ENCODE measurements around the gene TSC2.
"Not testable (repeated sequence)": the region's sequence is repeated elsewhere in the genome, so short reads cannot be mapped to it uniquely, and the experiment has no call there.

Gene TSC2

DNA sequence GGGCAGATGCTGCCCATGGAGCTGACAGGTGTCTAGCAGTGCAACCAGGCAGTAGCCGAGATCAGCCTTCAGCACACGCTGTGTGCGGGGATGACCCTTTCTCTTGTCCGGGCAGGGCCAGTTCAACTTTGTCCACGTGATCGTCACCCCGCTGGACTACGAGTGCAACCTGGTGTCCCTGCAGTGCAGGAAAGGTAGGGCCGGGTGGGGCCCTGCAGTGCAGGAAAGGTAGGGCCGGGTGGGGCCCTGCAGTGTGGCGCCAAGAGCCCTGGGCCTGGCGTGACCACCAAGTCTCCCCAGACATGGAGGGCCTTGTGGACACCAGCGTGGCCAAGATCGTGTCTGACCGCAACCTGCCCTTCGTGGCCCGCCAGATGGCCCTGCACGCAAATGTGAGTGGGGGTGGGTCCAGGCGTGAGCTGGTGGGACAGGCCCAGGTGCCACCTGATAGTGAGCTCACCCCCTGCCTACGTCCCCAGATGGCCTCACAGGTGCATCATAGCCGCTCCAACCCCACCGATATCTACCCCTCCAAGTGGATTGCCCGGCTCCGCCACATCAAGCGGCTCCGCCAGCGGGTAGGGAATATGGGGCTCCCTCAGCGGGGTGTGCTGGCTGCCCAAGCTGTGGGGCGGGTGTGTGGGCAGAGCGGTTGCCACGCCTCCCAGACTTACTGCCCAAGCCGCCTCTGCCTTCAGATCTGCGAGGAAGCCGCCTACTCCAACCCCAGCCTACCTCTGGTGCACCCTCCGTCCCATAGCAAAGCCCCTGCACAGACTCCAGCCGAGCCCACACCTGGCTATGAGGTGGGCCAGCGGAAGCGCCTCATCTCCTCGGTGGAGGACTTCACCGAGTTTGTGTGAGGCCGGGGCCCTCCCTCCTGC, 40.2 kb downstream of the TSC2 start:
- DNase-seq, result no peak

DNA sequence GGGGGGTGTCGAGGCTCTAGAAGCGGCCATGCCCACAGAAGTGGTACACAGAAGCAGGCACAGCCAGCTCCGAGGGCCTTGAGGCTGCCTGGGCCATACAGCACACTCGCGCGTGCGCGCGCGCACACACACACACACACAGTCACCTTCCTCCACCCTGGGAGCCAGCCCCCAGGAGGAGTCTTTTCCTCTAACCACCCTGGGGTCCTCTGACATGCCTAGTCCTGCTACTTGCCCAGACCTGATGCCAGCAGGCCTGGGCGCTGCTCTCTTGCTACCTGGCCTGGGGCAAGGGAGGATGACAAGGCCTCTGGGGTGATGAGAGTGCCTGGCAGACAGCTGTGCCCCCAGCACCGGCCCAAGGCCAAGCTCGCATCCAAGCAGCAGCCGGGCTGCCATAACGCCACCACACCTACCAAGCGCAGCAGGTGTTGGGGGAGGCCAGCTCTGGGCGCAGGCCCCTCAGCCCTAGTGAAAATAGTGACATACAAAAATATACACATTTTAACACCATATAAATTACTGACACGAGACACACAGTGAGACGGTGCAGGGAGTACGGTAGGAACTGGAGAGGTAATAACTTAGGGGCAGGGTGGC, 41.1 kb downstream of the TSC2 start:
- DNase-seq, result no peak

DNA sequence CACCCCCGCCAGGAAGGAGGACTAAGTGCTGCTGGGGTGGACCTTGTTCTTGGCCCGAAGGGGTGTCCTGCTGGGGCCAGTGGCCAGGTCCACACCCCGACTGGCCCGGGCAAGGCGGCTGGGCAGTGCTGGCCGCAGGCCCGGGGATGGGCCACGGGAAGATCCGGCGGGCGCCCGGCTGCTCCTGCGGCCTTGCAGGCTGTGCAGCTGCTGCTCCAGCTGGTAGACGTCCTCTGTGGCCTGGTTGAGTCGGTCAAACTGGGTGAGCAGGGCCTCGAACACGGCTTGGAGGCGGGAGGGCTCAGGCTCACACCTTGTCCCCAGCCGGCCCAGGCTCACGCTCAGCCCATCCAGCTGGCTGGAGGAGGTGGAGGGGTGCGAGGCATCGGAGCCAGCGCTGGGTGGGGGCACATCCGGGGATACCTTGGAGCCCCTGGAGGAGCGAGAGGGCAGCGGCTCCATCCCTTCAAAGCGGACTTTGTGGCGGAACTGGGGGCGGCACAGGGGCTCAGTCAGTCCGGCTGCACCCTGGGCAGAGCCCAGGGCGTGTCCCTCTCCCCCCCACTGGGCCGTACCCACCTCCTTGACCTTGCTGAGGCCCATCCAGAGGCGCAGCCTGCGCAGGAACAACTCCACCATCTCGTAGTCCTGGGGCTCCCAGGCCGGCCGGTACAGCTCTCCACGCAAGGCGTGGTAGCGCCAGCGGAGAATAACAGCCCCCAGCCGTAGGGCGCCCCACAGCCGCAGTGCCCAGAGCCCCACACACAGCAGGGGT, 42.1 kb downstream of the TSC2 start:
- no peak for DNase-seq

DNA sequence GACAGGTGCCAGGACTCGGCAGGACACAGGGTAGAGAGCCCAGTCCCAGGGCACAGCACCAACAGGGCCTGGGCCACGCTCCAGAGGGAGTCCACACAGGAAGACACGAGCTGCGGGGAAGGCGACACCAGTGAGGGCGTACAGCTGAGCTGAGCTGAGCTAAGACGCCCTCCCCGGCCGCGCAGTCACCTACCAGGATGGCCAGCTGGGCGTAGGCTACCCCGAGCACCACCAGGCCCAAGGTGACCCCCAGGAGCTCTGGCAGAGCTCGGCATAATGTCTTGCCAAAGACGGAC, 42.6 kb downstream of the TSC2 start:
- DNase-seq, result no peak

DNA sequence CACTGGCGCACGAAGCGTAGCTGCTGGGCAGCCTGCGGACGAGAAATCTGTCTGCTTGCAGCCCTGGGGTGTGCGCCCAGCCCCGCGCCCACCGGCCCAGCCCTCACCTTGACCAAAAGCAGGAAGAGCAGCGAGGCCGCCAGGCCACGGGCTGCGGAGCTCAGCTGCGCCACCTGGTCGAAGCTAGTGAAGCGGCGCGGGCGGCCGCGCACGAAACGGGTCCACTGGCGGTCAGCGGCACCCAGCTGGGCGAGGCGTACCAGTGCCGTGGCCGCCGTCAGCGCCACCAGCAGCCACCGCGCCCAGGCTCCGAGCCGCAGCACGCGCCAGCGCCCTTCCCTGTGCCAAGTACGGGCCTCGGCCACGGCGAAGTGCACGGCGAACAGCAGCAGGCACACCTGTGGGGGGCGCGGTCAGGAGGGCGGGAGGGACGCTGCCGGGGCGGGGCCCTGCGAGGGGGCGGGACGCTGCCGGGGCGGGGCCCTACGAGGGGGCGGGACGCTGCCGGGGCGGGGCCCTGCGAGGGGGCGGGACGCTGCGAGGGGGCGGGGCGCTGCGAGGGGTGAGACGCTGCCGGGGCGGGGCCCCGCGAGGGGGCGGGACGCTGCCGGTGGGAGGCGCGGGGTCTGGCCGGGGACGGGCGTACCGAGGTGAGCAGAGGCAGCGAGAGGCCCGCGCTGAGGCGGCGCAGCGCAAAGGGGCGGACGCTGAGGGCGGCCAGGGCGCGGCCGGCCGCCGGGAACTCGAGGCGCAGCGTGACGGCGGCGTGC, 43.2 kb downstream of the TSC2 start:
- DNase-seq, result no peak

DNA sequence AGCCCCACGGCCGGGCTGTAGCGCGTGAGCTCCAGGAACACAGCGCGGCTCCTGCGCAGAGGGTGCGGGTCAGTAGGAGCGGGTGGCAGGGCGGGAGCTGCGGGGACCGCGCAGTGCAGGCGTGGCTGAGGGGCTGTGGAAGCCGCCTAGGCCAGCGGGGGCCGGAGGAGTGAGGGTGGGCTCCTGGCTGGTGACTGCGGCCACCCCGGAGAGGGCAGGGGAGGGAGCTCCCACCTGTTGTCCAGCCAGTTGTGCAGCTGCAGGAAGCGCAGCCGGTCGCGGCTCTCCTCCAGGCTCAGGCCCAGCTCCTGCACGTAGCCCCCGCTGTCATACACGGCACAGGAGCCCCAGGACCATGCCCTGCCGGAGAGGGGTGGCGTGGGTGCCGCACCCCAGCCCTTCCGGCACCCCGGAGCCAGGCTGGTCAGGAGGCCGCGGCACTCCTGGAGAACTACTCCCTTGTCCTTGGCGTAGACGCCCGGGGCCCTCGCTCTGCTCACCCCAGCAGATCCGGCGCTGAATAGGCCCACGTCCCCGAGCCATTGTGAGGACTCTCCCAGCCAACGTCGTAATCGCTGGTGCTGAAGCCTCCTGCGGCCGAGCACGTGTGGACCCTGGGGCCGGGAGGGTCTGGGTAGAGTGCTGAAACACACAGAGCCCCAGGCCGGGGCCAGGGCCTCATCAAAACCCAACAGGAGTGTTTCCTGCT, 43.9 kb downstream of the TSC2 start:
- DNase-seq, result no peak

DNA sequence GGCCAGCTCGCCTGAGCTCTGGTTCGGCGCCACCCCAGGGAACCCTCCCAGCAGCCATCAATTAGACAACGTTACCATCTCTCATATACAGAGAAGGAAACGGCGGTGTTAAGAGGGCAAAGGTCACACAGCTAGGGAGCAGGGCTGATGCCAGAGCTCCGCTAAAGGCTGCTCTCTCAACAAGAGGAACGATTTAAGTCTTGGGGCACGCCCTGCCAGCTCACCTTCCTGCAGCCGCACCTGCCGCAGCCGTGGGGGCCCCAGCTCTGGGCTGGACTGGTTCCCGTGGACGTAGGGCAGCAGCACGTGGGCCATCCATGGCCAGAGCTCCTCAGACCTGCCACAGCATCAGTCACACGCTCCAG, 44.5 kb downstream of the TSC2 start:
- DNase-seq, result no peak

DNA sequence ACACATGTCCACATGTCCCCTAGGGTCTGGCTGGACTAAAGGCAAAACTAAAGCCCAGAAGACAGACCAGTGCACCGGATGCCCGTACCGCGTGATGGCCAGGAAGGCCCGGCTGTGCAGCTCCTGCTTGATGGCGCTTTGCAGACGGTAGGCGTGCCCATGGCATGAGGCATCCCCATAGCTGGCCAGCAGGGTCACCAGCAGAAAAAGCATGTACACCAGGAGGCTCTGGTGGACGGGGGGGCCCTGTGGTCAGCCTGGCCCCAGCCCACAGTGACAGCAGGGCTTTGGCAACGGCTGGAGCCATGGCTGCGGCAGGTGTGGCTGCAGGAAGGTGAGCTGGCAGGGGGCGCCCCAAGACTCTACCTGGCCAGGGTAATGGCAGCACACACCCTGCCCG, 45.1 kb downstream of the TSC2 start:
- no peak for DNase-seq

DNA sequence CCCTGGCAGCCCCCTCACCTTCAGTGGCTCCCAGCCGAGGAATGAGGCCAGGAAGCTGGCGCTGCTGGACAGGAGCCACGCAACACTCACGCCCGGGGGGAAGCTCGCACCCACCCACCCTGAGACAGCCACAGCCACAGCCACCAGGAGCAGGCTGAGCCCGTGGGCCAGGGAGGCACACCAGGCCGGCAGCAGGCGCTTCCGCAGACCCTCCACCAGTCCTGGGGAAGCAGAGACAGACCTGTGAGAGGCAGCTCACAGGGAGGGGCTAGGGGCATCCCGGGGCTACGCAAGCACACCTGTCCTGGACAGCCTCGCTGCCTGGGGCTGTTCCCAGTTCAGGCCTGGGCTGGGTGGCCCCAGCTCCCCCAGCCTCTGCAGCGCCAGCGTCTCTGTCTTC, 46.0 kb downstream of the TSC2 start:
- no peak for DNase-seq

DNA sequence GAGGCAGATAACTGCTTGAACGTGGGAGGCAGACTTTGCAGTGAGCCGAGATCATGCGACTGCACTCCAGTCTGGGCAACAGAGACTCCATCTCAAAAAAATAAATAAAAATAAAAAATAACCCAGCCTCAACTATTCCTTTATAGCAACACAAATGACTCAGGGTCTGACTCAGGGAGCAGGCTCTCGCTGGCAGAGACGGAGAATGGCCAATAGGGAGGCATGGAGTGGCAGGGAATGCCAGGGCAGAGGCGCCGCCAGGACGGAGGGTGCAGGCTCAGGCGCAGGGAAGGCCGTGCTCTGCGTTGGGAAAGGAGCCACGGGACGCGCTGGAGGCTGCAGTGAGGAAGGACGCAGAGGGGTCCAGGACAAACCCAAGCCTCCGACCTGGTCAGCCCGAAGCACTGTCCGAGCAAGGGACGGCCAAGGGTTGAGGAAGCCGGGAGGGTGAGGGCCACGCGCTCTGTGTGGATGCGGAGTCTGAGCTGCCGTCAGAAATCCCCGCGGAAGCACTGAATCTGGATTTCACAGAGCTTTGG, 47.6 kb downstream of the TSC2 start:
- DNase-seq, result no peak

DNA sequence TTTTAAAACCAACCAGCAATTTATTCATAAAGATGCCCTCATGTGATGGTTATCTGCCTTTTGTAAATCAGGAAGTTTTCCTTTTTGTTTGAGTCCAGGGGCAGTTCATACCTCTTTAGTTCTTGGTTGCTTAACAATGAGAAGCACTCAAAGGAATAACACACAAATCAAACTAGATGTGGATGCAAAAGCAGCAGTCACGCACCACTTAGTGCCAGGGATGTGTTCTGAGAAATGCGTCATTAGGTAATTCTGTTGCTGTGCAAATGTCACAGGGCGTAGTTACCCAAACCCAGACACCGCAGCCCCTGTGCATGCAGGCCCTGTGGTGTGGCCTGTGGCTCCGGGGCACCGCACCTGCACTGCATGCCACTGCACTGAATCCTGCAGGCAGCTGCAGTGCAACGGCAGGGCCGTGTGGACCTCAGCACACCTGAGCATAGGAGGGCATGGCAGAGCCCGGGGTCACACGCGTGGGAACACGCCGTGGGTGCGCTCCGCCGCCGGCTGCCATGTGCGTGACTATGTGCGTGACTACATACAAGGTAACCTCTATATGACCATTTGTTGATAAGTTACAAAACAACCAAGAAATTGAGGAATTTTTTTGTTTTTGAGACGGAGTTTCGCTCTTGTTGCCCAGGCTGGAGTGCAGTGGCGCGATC, 48.3 kb downstream of the TSC2 start:
- DNase-seq, result no peak

DNA sequence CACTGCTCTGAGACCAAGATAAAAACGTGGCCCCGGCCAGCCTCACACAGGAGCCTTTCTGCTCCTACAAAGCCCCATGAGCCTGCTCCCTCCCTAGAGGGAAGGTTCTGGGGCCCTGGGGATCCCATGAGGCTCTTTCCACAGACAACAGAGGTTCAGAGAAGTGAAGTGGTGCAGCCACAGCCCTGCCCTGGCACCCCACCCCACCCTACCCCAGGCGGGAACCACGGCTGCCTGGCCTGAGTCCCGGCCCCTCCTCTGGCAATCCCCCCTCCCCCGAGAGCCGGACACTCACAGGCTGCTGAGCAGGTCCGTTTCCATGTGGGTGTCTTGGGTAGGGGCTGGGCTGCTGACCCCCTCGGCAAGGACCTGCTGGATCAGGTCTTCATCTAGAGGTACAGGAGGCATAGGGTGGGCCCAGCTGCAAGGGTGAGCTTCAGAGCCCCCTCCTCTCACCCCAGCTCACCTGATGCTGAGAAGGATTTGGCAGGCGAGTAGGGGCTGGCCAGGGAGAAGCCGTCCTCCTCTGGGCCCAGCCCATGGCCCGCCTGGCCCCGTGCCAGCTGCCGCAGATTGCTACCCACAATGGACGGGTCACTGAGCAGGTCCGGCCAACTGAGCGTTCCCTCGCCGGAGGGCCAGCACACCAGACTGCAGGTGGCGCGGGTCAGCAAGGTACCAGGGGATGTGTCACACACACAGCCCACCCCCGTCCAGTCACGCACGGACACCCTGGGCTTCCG, 49.2 kb downstream of the TSC2 start:
- no peak for DNase-seq

DNA sequence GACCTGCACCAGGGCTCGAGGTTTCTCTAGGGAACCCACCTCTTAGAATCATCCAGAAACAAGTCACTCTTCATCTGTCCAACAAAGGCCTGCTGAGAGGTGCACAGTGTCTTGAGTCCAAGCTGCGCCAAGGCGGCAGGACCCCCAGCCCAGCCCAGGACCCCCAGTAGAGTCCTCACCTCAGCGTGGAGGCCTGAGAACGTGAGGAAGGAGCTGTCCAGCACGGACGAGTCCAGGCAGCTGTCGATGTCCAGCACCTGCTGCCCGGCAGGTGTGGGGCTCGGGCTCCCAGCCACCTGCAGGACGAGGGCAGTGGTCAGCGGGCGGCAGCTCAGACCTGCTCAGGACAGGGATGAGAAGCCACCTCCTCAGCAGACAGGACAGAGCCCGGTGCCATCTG, 49.9 kb downstream of the TSC2 start:
- DNase-seq, result not testable (repeated sequence)

DNA sequence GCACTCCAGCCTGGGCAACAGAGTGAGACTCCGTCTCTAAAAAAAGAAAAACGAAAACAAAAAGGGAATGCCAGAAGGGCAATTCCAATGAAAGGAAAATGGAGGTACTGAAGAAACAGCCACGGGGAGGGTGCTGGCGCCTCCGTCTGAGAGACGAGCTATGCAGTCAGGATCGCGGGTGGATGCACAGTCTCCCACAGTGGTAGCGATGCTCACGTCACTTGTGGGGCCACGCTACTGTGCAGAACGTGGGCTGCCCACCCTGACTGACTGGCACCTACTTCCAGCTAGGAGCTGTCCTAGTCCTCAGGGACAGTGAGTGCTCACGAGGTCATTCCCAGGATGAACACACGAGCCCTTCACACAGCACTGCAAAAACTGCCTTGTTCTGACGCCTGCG, 53.8 kb downstream of the TSC2 start:
- not testable (repeated sequence) for DNase-seq

DNA sequence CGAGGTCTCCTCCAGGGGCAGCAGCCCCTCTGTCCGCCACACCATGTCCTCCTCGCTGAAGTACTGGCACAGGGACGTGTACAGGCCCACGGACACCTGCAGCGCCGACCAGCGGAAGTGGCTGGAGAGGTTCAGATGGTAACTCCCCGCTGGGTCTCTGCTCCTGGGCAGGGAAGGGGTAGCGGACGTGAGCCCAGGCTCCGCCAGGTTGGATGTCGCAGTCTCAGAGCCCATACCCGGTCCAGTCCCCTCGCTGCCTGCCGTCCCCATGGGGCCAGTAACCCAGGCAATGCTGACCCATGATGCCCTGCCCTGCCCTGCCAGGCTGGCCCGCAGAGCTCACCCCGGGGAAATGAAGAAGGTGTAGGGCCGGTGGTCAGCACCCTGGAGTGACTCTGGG, 54.7 kb downstream of the TSC2 start:
- no peak for DNase-seq

DNA sequence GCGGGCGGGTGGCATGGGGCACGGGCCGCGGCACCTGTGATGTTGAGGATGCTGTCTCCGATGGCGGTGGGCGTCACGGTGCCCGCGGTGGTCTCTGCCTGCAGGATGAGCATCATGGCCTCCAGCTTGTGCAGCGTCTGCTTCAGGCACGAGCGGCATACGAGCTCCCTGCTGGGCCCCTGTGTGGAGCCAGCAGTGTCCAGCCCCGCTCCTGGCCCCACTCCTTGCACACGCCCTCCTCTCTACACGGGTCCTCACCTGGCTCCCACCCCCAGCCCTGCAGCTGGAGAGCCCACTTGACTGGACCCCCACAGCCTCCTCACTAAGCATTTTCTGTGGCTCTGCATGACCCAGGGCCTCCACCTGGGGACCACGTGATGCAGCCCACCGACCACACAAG, 56.7 kb downstream of the TSC2 start:
- DNase-seq, result not testable (repeated sequence)

DNA sequence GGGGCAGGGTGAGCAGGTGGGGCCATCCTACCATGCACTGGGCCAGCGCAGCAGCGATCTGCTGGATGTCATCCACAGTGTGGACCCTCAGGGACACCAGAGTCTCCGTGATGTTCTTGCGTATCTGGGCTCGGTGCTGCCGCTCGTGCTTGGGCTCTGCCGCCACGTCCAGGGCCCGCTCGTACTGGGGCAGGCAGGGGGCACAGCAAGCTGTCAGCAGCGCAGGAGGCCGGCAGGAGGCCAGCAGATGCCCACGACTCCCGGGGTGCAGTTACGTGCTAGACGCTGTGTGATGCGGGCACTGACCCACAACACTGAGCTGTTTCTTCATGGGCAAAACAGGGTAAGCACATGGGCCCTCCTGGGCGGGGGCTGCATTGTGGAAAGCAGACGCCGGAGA, 57.5 kb downstream of the TSC2 start:
- not testable (repeated sequence) for DNase-seq

DNA sequence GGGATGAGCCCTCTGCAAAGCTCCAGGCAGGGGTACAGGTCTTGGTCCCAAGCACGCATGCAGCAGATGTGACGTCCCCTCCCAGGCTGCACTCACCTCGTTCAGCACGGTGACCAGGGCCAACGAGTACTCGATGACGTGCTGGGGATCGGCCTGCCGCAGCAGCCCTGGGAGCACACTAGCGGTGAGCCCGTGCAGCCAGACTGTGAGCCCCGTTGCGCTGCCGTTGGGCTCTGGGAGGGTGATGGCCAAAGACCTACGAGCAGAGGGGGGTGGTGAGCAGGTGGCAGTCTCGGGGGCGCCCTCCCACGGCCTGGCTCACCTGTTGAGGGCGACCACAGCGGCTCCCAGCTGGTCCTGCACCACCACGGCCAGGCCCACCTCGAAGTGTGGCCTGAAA, 58.0 kb downstream of the TSC2 start:
- DNase-seq, result not testable (repeated sequence)

DNA sequence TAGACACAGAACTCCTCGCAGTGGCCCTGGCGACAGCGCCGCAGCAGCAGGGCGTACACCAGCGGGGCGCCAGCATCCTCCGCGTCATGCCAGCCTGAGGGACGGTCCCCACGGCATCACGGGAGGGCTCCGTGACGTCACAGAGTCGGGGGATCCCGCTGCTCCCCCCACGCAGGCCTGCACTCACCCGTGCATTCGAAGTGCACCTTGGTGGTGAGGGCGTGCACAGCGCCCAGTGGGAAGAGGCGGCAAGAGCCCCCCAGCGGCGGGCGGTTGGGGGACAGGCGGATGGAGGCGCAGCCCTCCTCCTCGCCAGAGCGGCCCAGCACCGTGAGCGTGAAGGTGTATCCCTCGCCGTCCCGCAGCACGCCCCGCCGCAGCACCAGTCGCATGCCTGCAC, 58.4 kb downstream of the TSC2 start:
- DNase-seq, result not testable (repeated sequence)

DNA sequence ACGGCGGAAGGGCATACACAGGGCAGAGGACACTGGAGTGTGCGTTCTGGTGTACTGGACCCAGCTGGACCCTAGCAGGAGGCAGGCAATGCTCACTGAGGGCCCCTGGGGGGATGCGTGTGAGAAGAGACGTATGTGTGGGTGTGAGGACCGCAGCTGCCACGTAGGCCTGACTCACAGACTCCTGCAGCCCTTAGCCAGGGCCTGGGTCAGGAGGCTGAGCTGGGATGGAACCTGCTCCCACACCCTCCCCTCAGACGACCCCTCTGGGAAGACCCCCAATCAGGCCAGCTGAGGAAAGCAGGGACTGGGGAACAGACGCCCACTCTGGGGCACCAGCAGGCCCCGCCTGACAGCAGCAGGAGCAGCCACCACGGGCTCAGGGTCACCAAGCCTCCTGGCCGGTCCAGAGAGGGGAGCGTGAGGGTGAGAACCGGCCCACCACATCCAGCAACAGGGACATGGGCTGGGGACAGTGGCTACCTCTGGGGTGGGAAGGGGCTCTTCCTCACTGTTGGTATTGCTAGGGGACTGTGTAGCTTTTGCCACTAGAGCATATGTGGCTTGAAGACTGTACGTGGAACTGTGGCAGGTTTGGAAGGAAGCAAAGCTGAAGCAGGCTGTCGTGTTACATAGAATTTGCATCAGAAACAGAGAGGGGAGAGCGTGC, 59.5 kb downstream of the TSC2 start:
- not testable (repeated sequence) for DNase-seq

DNA sequence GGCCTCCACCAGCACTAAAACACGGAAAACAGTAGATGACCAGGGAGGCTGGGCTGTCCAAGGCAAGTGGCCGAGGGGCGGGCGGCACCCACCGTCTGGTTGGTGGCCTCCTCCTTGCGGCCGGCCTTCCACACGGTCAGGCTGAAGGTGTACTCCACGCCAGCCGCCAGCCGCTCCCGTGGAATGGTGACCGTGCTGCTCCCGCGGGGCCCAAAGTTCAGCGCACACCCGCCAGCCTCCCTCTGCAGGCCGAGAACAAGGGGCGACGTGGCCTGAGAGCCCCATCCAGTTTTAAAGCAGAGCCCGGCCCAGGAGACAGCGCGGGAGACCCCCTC, 60.0 kb downstream of the TSC2 start:
- not testable (repeated sequence) for DNase-seq
